GM21528 (cell line): Measurements from ENCODE around the gene NRAS.
"Not testable (repeated sequence)": the region's sequence is repeated elsewhere in the genome, so short reads cannot be mapped to it uniquely, and the experiment has no call there.

ENCODE experiments used
- ATAC-seq: cut with Tn5 transposase; IDR thresholded peaks from one replicate; pipeline ENCODE4 v1.9.1; 2021; ENCODE audit warnings: mild to moderate bottlenecking, moderate library complexity; ENCODE audit not compliant: unreplicated experiment, low FRiP score

The NRAS gene

GRCh38 chr1:114716304-114717170 lies at the start of gene NRAS:
TSS of gene NRAS (minus strand) at chr1:114716771. CDS start at chr1:114716160, 611 bp downstream.
- ATAC-seq, result peak; percentile 91

- ATAC-seq, result no peak
Measured at GRCh38 chr1:114764689-114765088, 48.1 kb upstream of the NRAS start.

- no peak for ATAC-seq
Measured at GRCh38 chr1:114758256-114758832, 41.8 kb upstream of the NRAS start.

DNA sequence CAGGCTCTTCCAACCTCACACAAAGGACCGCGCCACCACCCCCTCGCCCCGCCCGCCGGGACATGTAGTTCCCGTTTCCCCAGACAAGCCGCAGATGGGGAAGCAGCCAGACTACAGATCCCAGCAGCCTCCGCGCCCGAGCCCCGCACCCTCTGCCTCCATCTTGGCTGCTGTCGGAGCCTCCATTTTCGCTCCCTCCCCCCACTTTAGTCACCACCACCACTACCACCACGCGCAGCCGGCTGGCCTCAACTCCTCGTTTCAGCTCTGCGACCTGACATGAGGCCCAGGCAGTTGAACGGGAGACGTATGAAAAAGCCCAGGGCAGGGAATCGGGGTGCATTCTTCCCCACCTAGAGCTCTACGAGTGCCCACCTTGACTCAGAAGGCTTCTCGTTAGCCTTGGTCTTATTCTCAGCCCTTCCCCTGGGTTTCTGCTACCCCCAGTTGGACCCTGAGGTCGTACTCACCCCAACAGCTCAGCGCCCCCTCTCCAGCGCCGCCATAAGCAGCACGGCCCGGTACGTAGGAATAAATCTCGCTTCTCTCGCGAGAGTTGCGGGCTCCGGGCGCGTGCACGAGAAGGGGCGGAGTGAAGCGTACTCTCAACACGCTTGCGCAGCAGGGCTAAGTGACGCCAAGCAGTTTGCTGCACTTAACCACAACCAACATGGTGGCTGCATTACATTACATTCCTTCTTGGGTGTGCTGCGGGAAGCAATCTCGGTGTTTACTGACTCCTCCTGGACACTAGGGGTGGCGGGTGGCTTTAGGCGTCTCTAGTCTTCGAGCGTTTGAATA lies 41.1 kb upstream of the NRAS start, which contains the start of gene CSDE1:
Gene CSDE1 (minus strand): TSS at position 530 of the 801 bp plus-strand sequence. CDS start 18,094 bp downstream, outside the sequence.
- peak; percentile 84 for ATAC-seq

GRCh38 chr1:114756949-114757454 lies 40.4 kb upstream of the NRAS start:
- ATAC-seq, result peak; percentile 16

- no peak for ATAC-seq
Measured at GRCh38 chr1:114756009-114756892, 39.7 kb upstream of the NRAS start.

DNA sequence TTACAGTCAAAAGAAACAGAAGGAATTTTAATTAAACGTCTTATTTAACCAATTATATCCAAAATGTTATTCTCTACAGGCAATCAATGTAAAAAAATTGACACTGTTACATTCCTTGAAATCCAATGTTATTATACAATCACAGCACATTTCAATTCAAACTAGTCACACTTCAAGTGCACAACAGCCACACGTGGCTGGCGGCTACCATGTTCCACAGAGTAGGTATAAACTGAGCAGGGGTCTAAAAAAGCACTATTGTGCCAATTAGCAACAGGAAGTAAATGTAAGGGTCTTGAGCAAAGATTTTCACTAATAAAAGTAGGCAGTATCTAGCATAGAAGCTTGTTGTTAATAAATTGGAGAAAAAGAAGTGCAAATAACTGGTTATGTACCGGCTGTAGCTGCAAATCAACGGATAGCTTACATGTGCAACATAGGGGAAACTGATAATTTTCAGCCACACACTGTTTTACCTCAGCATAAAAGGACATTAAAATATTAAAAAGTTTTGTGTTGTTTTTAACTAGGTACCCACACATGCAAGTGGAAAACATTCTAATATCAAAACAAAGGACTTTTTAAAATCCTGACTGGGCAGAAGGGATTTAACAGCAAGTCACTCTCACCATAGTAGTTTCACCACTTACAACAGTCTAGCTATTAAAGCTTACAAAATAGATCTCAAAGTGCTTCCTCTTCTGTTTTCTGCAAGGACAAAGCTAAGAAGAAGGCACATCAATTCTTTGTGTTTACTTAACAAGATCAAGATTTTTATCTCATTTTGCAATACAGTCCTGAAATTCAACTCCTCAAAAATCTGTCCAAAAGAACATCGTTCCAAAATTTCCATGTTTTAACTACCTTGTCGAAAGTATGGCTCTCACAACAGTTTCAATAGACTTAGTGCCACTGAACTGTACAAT lies 38.7 kb upstream of the NRAS start:
- ATAC-seq, result no peak

GRCh38 chr1:114753702-114754101 lies 37.1 kb upstream of the NRAS start:
- not testable (repeated sequence) for ATAC-seq

DNA sequence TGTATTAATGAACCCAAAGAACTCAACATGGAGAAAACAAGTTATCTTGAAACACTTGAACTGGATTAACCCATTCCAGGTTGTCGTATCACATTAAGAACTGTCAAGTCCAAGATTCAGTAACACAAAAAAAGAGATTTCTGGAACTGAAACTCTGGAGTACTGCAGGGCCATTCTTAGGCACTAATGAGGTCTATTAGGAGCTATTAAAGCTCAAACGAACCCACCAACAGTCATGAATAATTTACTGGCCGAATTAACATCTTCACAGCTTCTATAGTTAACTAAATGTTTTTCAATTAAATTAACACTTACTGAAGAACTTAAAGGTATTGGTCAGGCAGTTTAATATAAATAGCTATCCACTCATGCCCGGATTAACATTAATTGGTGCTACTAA lies 36.6 kb upstream of the NRAS start:
- no peak for ATAC-seq

- ATAC-seq, result no peak
Measured at GRCh38 chr1:114750780-114751179, 34.2 kb upstream of the NRAS start.

- no peak for ATAC-seq
Measured at GRCh38 chr1:114749835-114750234, 33.3 kb upstream of the NRAS start.

- ATAC-seq, result no peak
Measured at GRCh38 chr1:114746450-114747121, 30.0 kb upstream of the NRAS start.

GRCh38 chr1:114745291-114745690 lies 28.7 kb upstream of the NRAS start:
- ATAC-seq, result no peak

DNA sequence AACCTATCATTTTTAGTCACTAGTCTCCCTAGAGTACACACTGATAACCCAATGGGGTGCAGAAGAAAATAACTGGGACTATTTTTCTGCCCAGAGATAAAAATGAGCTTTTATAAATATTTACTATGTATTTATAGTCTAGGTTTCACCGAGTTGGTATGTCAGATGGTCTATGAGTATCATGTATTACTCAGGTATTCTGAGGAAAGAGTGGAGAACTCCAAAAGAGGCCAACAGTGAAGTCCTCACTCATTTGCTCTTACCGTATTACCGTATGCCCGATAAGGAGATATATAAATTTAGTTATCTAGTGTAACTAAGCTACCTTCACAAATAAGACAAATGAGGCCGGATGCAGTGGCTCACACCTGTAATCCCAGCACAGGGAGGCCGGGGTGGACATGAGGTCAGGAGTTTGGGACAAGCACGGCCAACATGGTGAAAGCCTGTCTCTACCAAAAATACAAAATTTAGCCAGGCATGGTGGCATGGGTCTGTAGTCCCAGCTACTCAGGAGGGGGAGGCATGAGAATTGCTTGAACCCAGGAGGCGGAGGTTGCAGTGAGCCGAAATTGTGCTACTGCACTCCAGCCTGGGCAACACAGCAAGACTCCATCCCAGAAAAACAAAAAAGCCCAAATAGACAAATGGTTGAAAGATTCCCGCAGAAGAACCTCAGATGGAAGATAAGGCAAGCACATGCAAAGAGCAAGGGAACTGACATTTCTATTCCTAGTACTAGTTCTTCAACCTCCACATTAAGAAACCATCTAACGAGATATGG lies 25.6 kb upstream of the NRAS start:
- no peak for ATAC-seq

- ATAC-seq, result no peak
Measured at GRCh38 chr1:114740331-114740730, 23.8 kb upstream of the NRAS start.

DNA sequence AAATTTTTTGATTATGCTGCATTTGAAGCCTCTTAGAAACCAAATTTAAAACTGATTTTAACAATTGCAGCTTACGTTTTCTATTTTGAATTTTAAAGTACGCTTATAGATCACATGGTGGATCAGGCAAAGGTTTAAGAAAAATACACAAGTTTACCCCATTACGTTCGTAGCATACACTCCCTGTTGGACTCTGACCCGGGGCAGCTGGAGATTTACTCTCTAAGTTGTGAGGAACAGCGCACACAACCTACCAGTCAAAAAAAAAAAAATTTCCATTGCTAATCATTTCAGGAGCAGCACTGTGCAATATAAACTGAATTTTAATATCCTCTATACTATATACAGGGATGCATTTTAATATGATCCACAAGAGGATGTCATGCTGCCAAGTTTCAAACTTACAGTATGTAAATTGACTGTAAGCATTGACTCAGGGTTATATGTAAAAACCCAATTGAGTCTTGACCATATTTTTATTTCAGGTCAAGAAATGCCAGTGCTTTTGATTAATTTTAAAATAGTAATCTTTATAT lies 20.8 kb upstream of the NRAS start:
- no peak for ATAC-seq

GRCh38 chr1:114735479-114735878 lies 18.9 kb upstream of the NRAS start:
- no peak for ATAC-seq
